ENCODE data around the gene GPSM3. TPM values are rescaled to one million over a fixed set of nuclear protein-coding genes. Genes with fewer than 3 reads are reported as not detected.

Gene GPSM3
- total and polyA plus RNA-seq, 2 of the 13 experiments (the other 11 are each of a cell fraction or from before 2014, with no cell fraction given), result 0.18 to 6.2 TPM

DNA sequence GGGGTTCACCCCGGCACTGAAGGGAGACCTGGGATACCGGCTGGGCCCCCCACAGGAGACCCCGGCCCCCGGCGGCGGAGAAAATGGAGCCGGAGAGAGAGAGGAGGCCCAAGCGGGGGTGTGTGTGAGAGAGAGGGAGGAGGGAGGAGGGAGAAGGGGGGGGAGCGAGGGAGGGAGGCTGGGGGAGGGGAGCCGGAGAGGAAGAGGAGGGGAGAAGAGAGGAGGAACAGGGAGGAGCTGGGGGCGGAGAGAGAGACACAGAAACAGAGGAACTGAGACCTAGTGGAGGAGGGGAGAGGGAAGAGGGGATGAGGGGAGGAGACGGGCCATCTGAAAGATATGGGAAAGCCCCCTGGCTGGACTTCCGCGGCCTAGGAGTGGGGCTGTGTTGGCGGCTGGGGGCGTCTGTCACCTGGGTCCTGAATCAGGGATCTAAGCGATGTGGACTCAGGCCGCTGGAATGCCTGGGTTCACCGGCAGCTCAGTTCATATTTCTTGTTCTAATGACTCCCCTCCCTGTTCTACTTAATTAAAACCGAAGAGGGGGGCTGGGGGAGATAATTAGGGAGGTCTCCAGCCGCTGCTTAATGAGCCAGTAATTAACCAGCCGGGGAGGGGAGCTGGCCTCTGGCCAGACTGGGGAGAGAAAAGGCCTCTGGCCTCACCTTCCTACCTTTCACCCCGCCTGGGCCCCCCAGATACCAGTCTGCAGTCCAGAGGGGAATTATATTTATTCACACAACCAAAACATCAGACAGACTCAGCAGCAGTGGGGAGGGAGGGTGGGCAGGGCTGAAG lies 2.2 kb downstream of the GPSM3 start, which contains the start of gene PBX2 (continued):
- TF ChIP-seq, protein P1, sequence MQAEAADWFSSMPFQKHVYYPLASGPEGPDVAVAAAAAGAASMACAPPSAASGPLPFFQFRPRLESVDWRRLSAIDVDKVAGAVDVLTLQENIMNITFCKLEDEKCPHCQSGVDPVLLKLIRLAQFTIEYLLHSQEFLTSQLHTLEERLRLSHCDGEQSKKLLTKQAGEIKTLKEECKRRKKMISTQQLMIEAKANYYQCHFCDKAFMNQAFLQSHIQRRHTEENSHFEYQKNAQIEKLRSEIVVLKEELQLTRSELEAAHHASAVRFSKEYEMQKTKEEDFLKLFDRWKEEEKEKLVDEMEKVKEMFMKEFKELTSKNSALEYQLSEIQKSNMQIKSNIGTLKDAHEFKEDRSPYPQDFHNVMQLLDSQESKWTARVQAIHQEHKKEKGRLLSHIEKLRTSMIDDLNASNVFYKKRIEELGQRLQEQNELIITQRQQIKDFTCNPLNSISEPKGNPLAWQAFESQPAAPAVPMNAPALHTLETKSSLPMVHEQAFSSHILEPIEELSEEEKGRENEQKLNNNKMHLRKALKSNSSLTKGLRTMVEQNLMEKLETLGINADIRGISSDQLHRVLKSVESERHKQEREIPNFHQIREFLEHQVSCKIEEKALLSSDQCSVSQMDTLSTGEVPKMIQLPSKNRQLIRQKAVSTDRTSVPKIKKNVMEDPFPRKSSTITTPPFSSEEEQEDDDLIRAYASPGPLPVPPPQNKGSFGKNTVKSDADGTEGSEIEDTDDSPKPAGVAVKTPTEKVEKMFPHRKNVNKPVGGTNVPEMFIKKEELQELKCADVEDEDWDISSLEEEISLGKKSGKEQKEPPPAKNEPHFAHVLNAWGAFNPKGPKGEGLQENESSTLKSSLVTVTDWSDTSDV (CRISPR knock-in tag; IDR thresholded peaks at IDR 0.05), result no peak
- TF ChIP-seq, protein P2, sequence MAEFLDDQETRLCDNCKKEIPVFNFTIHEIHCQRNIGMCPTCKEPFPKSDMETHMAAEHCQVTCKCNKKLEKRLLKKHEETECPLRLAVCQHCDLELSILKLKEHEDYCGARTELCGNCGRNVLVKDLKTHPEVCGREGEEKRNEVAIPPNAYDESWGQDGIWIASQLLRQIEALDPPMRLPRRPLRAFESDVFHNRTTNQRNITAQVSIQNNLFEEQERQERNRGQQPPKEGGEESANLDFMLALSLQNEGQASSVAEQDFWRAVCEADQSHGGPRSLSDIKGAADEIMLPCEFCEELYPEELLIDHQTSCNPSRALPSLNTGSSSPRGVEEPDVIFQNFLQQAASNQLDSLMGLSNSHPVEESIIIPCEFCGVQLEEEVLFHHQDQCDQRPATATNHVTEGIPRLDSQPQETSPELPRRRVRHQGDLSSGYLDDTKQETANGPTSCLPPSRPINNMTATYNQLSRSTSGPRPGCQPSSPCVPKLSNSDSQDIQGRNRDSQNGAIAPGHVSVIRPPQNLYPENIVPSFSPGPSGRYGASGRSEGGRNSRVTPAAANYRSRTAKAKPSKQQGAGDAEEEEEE (CRISPR knock-in tag; IDR thresholded peaks at IDR 0.05; ENCODE audit: borderline replicate concordance), result no peak
- TF ChIP-seq RARA (CRISPR knock-in tag; IDR thresholded peaks at IDR 0.05) (no peak), ZMYM3 (CRISPR knock-in tag; IDR thresholded peaks at IDR 0.05) (no peak), MTF2 (CRISPR knock-in tag; IDR thresholded peaks at IDR 0.05; ENCODE audit: borderline replicate concordance) (no peak), BRD4 (CRISPR knock-in tag; IDR thresholded peaks at IDR 0.05) (0 out of 2 replicates have a peak, but pooled peaks have one; percentile 45), ZNF616 (CRISPR knock-in tag; IDR thresholded peaks at IDR 0.05; ENCODE audit: low read depth) (no peak), HDAC1 (CRISPR knock-in tag; IDR thresholded peaks at IDR 0.05) (no peak), KDM4B (CRISPR knock-in tag; IDR thresholded peaks at IDR 0.05) (peak; percentile 52; the same call in 1 of the 2 replicates), KDM2A (CRISPR knock-in tag; IDR thresholded peaks at IDR 0.05; ENCODE audit: borderline replicate concordance, low read depth) (no peak), KAT2B (IDR thresholded peaks at IDR 0.05; ENCODE audit: borderline replicate concordance, low read depth, low read length) (no peak), ZNF775 (CRISPR knock-in tag; IDR thresholded peaks at IDR 0.05; ENCODE audit: borderline replicate concordance) (no peak), SMAD9 (CRISPR knock-in tag; IDR thresholded peaks at IDR 0.05) (0 out of 2 replicates have a peak, but pooled peaks have one; percentile 11), SP5 (CRISPR knock-in tag; IDR thresholded peaks at IDR 0.05; ENCODE audit: borderline replicate concordance, low read depth) (peak; percentile 96), FOXC1 (CRISPR knock-in tag; IDR thresholded peaks at IDR 0.05; ENCODE audit: borderline replicate concordance) (no peak), POLR2AphosphoS2 (IDR thresholded peaks at IDR 0.05; ENCODE audit: low read depth, low read length) (no peak), ZNF569 (CRISPR knock-in tag; IDR thresholded peaks at IDR 0.05; ENCODE audit: borderline replicate concordance) (no peak), ZSCAN30 (CRISPR knock-in tag; IDR thresholded peaks at IDR 0.05) (no peak)
- TF ChIP-seq, protein P3, sequence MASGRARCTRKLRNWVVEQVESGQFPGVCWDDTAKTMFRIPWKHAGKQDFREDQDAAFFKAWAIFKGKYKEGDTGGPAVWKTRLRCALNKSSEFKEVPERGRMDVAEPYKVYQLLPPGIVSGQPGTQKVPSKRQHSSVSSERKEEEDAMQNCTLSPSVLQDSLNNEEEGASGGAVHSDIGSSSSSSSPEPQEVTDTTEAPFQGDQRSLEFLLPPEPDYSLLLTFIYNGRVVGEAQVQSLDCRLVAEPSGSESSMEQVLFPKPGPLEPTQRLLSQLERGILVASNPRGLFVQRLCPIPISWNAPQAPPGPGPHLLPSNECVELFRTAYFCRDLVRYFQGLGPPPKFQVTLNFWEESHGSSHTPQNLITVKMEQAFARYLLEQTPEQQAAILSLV (CRISPR knock-in tag; IDR thresholded peaks at IDR 0.05; ENCODE audit: borderline replicate concordance), result no peak
- TF ChIP-seq, protein P4, sequence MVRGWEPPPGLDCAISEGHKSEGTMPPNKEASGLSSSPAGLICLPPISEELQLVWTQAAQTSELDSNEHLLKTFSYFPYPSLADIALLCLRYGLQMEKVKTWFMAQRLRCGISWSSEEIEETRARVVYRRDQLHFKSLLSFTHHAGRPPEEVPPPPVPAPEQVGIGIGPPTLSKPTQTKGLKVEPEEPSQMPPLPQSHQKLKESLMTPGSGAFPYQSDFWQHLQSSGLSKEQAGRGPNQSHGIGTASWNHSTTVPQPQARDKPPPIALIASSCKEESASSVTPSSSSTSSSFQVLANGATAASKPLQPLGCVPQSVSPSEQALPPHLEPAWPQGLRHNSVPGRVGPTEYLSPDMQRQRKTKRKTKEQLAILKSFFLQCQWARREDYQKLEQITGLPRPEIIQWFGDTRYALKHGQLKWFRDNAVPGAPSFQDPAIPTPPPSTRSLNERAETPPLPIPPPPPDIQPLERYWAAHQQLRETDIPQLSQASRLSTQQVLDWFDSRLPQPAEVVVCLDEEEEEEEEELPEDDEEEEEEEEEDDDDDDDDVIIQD (CRISPR knock-in tag; IDR thresholded peaks at IDR 0.05; ENCODE audit: low read depth), result peak; percentile 68
- TF ChIP-seq, protein P5, sequence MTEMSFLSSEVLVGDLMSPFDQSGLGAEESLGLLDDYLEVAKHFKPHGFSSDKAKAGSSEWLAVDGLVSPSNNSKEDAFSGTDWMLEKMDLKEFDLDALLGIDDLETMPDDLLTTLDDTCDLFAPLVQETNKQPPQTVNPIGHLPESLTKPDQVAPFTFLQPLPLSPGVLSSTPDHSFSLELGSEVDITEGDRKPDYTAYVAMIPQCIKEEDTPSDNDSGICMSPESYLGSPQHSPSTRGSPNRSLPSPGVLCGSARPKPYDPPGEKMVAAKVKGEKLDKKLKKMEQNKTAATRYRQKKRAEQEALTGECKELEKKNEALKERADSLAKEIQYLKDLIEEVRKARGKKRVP (CRISPR knock-in tag; IDR thresholded peaks at IDR 0.05), result no peak
